Ishikawa (cell line): ENCODE data around the gene ADPRH.

Experiments used
- EP300 ChIP-seq: IDR thresholded peaks from 2 replicates; pipeline ENCODE4 v1.6.1; 2012; ENCODE audit warnings: borderline replicate concordance
- MAX ChIP-seq: IDR thresholded peaks from 2 replicates; pipeline ENCODE4 v1.6.1; 2012
- NFIC ChIP-seq: IDR thresholded peaks from 2 replicates; pipeline ENCODE4 v1.6.1; 2012
- REST ChIP-seq: IDR thresholded peaks from 2 replicates; pipeline ENCODE4 v1.6.1; 2012; ENCODE audit warnings: low read depth, mild to moderate bottlenecking
- TAF1 ChIP-seq: IDR thresholded peaks from 2 replicates; pipeline ENCODE4 v1.6.1; 2012; ENCODE audit warnings: low read depth, mild to moderate bottlenecking
- TEAD4 ChIP-seq: IDR thresholded peaks from 2 replicates; pipeline ENCODE4 v1.6.1; 2012

- no peak for TF ChIP-seq EP300
- TF ChIP-seq TAF1 = no peak
- no peak for TF ChIP-seq MAX
- no peak for TF ChIP-seq NFIC
- TF ChIP-seq REST = no peak
- no peak for TF ChIP-seq TEAD4
Measured at GRCh38 chr3:119601154-119601553, 21.9 kb downstream of the ADPRH start.
